Nephron progenitor cell (in vitro differentiated cells): ENCODE data around the gene GALNT4.

Experiments
- DNase-seq: peaks from one replicate; pipeline ENCODE4 v3.0.0; 2021
- H3K27ac Mint-ChIP-seq: 2 replicates; pipeline ENCODE4 v1.8.0; 2021; ENCODE audit warnings: mild to moderate bottlenecking, moderate library complexity, mixed read lengths
- H3K27me3 Mint-ChIP-seq: 2 replicates; pipeline ENCODE4 v1.8.0; 2021; ENCODE audit warnings: mild to moderate bottlenecking, low read depth, mixed read lengths; ENCODE audit not compliant: poor library complexity
- H3K36me3 Mint-ChIP-seq: 2 replicates; pipeline ENCODE4 v1.8.0; 2021; ENCODE audit warnings: low read depth, mixed read lengths
- H3K4me1 Mint-ChIP-seq: 2 replicates; pipeline ENCODE4 v1.8.0; 2021; ENCODE audit warnings: mixed read lengths
- H3K4me3 Mint-ChIP-seq: 2 replicates; pipeline ENCODE4 v1.8.0; 2021; ENCODE audit warnings: mild to moderate bottlenecking, moderate library complexity, mixed read lengths
- H3K9me3 Mint-ChIP-seq: 2 replicates; pipeline ENCODE4 v1.8.0; 2021; ENCODE audit warnings: mild to moderate bottlenecking, moderate library complexity, mixed read lengths
- TF ChIP-seq, protein P1 (sequence below): fragments of 200-600 bp; sonication (generic); IDR thresholded peaks from 2 replicates; pipeline ENCODE4 v1.5.0; 2021; ENCODE audit warnings: antibody characterized with exemption

Gene GALNT4

DNA sequence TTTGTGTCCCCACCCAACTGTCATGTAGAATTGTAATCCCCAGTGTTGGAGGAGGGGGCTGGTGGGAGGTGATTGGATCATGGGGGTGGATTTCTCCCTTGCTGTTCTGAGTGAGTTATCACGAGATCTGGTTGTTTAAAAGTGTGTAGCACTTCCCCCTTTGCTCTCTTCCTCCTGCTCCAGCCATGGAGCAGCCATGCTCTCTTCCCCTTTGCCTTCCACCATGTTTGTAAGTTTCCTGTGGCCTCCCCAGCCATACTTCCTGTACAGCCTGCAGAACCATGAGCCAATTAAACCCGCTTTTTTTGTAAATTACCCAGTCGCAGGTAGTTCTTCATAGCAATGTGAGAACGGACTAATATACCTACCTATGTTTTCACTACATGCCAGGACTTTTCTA is 3.8 kb upstream of the GALNT4 start:
- H3K4me3 Mint-ChIP-seq: no peak overlapping the region
- peaks cover 20% of the 10 kb centered on the region for H3K4me1 Mint-ChIP-seq
- TF ChIP-seq, protein P1, sequence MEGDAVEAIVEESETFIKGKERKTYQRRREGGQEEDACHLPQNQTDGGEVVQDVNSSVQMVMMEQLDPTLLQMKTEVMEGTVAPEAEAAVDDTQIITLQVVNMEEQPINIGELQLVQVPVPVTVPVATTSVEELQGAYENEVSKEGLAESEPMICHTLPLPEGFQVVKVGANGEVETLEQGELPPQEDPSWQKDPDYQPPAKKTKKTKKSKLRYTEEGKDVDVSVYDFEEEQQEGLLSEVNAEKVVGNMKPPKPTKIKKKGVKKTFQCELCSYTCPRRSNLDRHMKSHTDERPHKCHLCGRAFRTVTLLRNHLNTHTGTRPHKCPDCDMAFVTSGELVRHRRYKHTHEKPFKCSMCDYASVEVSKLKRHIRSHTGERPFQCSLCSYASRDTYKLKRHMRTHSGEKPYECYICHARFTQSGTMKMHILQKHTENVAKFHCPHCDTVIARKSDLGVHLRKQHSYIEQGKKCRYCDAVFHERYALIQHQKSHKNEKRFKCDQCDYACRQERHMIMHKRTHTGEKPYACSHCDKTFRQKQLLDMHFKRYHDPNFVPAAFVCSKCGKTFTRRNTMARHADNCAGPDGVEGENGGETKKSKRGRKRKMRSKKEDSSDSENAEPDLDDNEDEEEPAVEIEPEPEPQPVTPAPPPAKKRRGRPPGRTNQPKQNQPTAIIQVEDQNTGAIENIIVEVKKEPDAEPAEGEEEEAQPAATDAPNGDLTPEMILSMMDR: no peak
- no peak for DNase-seq
- H3K9me3 Mint-ChIP-seq: no peaks in the 10 kb centered on the region
- peaks cover 6% of the 10 kb centered on the region for H3K27me3 Mint-ChIP-seq
- H3K27ac Mint-ChIP-seq: no peak overlapping the region
- peaks cover 5% of the 10 kb centered on the region for H3K36me3 Mint-ChIP-seq

DNA sequence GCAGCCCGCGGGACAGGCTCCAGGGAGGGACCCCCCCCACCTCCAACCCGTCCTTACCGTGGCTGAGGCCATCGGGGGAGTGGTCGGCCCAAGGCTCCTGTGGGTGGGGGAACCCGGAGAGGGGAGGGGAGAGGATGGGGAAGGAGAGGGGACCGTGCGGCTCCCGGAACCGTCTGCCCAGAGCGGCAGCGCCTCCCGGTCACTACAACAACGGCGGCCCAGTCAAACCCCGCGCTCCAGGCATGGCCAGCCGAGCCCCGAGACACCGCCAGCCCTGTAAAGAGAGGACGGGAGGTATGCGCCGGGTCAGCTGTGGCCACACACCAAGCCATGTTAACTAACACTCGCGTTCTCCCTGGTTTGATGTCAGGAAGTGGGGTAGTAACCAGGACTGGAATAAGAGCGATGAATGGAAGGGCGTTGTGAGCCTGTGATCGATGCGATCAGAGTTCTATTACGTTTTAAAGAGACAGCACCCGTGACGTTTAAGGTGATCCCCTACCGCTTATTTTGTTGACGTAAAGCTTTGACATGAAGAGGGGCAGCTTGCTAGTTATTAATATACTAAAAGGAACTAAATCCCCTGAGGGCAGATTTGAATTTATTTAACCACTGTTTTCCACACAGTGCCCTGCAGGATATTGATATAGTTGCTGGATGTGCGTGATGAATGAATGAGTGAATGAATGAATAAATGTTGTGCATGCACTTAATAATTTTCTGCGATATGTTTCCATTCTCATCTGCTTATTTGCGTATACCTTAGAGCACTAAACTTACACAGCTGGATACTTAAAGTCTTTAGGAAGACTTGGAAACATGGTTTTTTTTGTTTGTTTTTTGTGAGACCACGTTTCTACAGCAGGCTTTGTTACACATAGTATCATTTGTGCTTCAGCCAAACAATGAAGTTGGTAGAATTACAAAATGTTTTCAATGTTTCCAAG is 1.5 kb upstream of the GALNT4 start, which contains the start of gene POC1B:
TSS of gene POC1B (minus strand) at position 224 of the 947 bp plus-strand sequence. CDS start at position 72, 152 bp downstream.
- Mint-ChIP-seq H3K36me3 (peaks cover 23% of the 10 kb centered on the region), H3K4me3 (peak within 1 kb of the TSS; percentile 92), H3K4me1 (peaks cover 42% of the 10 kb centered on the region), H3K9me3 (no peaks in the 10 kb centered on the region), H3K27ac (peak within 1 kb of the TSS; percentile 99), H3K27me3 (peaks cover 10% of the 10 kb centered on the region)
- peak; percentile 83 for DNase-seq
- TF ChIP-seq, protein P1: no peak

DNA sequence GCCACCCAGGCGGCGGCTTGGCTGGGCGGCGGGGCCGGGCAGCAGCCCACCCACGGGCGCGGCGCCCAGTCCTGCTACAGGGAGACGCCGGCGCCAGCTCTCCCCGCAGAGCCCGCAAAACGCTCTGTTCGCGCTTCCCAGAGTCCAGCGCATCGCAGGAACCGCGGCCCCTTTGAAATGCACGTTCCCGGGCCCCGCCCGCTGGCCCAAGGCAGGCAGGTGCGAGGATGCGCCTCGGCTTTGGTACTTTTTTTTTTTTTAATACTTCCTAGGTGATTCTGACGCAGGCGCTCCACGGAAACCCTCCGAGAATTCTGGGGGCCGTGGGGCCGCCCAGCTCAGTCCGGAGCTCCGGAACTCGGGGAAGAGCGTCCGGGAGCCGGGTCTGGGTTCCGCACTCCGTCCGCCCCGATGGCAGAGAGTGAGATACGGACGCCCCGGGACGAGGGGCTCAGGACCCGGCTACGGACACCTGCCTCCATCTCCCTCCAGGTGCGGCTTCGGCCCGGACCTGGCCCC is 768 bp upstream of the GALNT4 start:
- H3K27ac Mint-ChIP-seq: no peak overlapping the region
- peak; percentile 68 for DNase-seq
- H3K4me1 Mint-ChIP-seq: peaks cover 42% of the 10 kb centered on the region
- H3K36me3 Mint-ChIP-seq: peaks cover 24% of the 10 kb centered on the region
- no peaks in the 10 kb centered on the region for H3K9me3 Mint-ChIP-seq
- TF ChIP-seq, protein P1: no peak
- peak overlapping the region; percentile 92 for H3K4me3 Mint-ChIP-seq
- H3K27me3 Mint-ChIP-seq: peaks cover 10% of the 10 kb centered on the region

DNA sequence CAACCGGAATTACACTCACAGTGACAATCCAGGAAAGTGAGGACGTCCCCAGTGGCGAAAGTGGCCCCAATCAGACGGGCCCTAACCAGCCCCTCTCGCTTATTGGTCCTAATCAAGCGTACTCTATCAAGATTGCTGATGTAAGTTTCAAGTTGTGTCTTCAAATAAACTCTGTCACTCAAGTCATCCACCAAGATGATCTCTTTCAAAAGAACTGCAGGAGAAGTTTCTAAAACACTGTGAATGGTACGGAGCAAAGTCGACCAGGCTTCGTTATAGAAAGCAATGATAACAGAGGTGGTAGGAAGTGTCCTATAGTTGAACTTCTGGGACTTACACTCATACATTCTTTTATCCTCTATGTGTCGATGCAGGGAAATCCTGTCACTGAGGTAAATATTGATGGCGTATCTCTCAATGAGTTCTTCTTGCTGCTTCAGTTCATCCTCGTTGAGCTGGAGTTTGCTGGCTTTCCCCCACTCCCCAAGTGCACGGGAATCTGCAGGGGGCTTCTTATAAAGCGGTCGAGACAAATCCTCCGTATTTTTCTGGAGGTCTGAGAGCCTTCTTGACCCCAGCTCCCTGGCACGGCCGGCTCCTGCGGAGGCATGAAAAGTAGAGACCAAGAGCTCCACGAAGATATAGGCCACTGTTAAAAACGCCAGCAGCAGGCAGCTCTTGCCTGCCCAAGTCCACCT is 604 bp downstream of the GALNT4 start:
- Mint-ChIP-seq H3K27me3 (peaks cover 7% of the 10 kb centered on the region), H3K4me1 (peaks cover 42% of the 10 kb centered on the region), H3K4me3 (peak overlapping the region; percentile 92), H3K27ac (no peak overlapping the region), H3K9me3 (no peaks in the 10 kb centered on the region), H3K36me3 (peaks cover 24% of the 10 kb centered on the region)
- no peak for DNase-seq
- TF ChIP-seq, protein P1: no peak

DNA sequence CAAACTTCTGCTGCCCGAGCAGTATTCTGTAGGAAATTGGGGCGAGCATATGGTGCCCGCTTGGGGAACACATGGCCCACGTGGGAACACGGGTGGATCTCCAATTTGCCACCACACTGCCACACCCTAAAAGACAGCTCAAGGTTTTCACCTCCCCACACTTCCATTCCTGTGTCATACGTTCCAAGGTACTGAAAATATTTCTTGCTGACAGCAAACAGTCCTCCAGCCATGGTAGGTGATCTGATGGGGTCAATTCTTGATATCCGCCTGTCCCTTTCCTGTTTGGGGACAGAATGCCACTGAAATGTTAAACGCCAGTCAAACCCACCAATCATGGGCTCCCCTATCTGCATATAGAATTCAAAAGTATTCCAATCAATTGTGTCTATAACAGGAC is 1.2 kb downstream of the GALNT4 start:
- no peaks in the 10 kb centered on the region for H3K9me3 Mint-ChIP-seq
- peaks cover 42% of the 10 kb centered on the region for H3K4me1 Mint-ChIP-seq
- TF ChIP-seq, protein P1: no peak
- H3K27me3 Mint-ChIP-seq: peaks cover 7% of the 10 kb centered on the region
- peak overlapping the region; percentile 92 for H3K4me3 Mint-ChIP-seq
- no peak overlapping the region for H3K27ac Mint-ChIP-seq
- no peak for DNase-seq
- H3K36me3 Mint-ChIP-seq: peaks cover 24% of the 10 kb centered on the region
